Measurements from ENCODE around the gene RNF151.

GRCh38 chr16:1917056-1917664, 49.5 kb upstream of the RNF151 start:
- TF ChIP-seq EP300 (conservative IDR thresholded peaks at IDR 0.05; ENCODE audit: poor library complexity, severe bottlenecking): no peak
- no peak for TF ChIP-seq CTCF (IDR thresholded peaks at IDR 0.05; ENCODE audit: poor library complexity, severe bottlenecking)
- no peak for TF ChIP-seq EZH2 (IDR thresholded peaks at IDR 0.05; ENCODE audit: borderline replicate concordance, insufficient read depth, low read length, poor library complexity, severe bottlenecking)
- TF ChIP-seq TAF1 (IDR thresholded peaks at IDR 0.05; ENCODE audit: low read depth): no peak
- TF ChIP-seq SMC3 (conservative IDR thresholded peaks at IDR 0.05; ENCODE audit: poor library complexity): no peak
- no peak for TF ChIP-seq RAD21 (conservative IDR thresholded peaks at IDR 0.05)
- TF ChIP-seq POLR2AphosphoS5 (IDR thresholded peaks at IDR 0.05): no peak
- TF ChIP-seq REST (IDR thresholded peaks at IDR 0.05; ENCODE audit: borderline replicate concordance): no peak

Measured in neural cell (in vitro differentiated cells).